HCT116 (cell line): ENCODE measurements around the gene POLDIP2.

Experiments used
- CTCF ChIP-seq, 3 experiments: fragments of 200-600 bp in 1 of 3; sonication (generic) in 1 of 3; IDR thresholded peaks in 2 of 3; conservative IDR thresholded peaks in 1 of 3; 2 replicates each; pipeline ENCODE4 v1.5.1; 2012 to 2017; ENCODE audit warnings: low read depth in 2 of 3, low read length in 2 of 3, antibody characterized with exemption in 1 of 3, borderline replicate concordance in 1 of 3, control low read depth in 1 of 3, mild to moderate bottlenecking in 1 of 3, mixed read lengths in 1 of 3, mixed run types in 1 of 3, moderate library complexity in 1 of 3; ENCODE audit not compliant: insufficient read depth in 1 of 3
- JUND ChIP-seq: IDR thresholded peaks from 2 replicates; pipeline ENCODE4 v1.6.1; 2012
- POLR2A ChIP-seq: IDR thresholded peaks from 2 replicates; pipeline ENCODE4 v1.7.0; 2011; ENCODE audit warnings: borderline replicate concordance; ENCODE audit not compliant: insufficient read depth, insufficient read length; ENCODE audit errors: extremely low read depth
- RAD21 ChIP-seq: IDR thresholded peaks from 2 replicates; pipeline ENCODE4 v1.6.1; 2012; ENCODE audit warnings: low read depth, mild to moderate bottlenecking
- ZNF274 ChIP-seq: fragments of 200-500 bp; sonication (Bioruptor generic); IDR thresholded peaks from 2 replicates; pipeline ENCODE4 v1.6.1; 2014; ENCODE audit warnings: mild to moderate bottlenecking, low read depth, low read length, inconsistent platforms

- no peak for TF ChIP-seq CTCF (IDR thresholded peaks at IDR 0.05 in 2 of 3, conservative IDR thresholded peaks at IDR 0.05 in 1 of 3; ENCODE audit: borderline replicate concordance in 1 of 3, insufficient read depth in 1 of 3, low read depth in 2 of 3, low read length in 2 of 3)
- TF ChIP-seq JUND: no peak
- no peak for TF ChIP-seq POLR2A
- no peak for TF ChIP-seq RAD21
- TF ChIP-seq ZNF274: no peak
Measured at GRCh38 chr17:28372203-28372944, 15.0 kb upstream of the POLDIP2 start.
